ENCODE measurements around the gene PTPN22.

PTPN22 gene

GRCh38 chr1:113765306-113766230, 105.9 kb downstream of the PTPN22 start:
- no peaks in the 10 kb centered on the region for H3K36me3 ChIP-seq (ENCODE audit: control insufficient read depth, insufficient read depth, low read length)

More at GRCh38 chr1:113765306-113766230, 105.9 kb downstream of the PTPN22 start:
- Histone ChIP-seq H3K27me3 (ENCODE audit: control insufficient read depth, insufficient read depth, low read length) (no peaks in the 10 kb centered on the region), H3K9me3 (ENCODE audit: control insufficient read depth, insufficient read depth, low read length) (no peaks in the 10 kb centered on the region), H3K4me1 (ENCODE audit: control insufficient read depth, insufficient read depth, low read length) (peaks cover 3% of the 10 kb centered on the region), H3K4me3 (ENCODE audit: low read depth, low read length) (no peak overlapping the region), H3K9ac (ENCODE audit: low read depth, low read length) (no peak overlapping the region)
